Measurements from ENCODE around the gene CARNS1. TPM values are rescaled to one million over a fixed set of nuclear protein-coding genes. Genes with fewer than 3 reads are reported as not detected.

The CARNS1 gene
- total and polyA plus RNA-seq, 11 donors: 0.89 to 33.6 (median 6.2) TPM

DNA sequence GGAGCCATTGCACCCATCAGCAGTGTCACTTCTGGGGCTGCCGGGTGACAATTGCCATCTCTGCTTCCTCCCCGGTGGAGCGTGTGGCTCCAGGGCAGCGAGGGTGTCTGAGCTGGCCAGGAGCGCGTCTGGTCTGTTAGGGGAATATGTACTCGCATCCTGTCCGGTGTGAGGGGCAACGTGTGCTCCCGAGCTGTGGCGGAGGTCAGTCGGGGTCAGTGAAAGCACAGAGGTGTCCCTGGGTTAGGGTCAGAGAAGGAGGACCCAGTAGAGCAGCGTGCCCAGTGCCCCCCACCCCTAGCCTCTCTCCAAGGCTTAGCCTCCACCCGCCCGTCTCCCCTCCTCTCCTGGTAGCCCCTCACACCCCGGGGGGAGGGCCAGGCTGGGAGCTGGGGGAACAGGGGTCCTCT is 43.6 kb upstream of the CARNS1 start:
- peaks cover 0 to 6% (median 0%) of the 10 kb centered on the region in 9 donors for H3K27me3 ChIP-seq
- peak overlapping the region in 11 of 12 donors; percentile 52 to 97 (median 87) for H3K27ac ChIP-seq
- WGBS, 4 donors: 14 to 21% (median 18%) methylated on average over 16 of the region's 16 CpGs
- no peak for ATAC-seq
- intact Hi-C loops (cut with DNase I): loop anchor here in 1 of 10 donors (2.0 kb wide), 1 partner anchor 15 kb away; no protein-coding TSS in a partner anchor
- TF ChIP-seq POLR2A (IDR thresholded peaks at IDR 0.05): no peak
- TF ChIP-seq, protein P1, sequence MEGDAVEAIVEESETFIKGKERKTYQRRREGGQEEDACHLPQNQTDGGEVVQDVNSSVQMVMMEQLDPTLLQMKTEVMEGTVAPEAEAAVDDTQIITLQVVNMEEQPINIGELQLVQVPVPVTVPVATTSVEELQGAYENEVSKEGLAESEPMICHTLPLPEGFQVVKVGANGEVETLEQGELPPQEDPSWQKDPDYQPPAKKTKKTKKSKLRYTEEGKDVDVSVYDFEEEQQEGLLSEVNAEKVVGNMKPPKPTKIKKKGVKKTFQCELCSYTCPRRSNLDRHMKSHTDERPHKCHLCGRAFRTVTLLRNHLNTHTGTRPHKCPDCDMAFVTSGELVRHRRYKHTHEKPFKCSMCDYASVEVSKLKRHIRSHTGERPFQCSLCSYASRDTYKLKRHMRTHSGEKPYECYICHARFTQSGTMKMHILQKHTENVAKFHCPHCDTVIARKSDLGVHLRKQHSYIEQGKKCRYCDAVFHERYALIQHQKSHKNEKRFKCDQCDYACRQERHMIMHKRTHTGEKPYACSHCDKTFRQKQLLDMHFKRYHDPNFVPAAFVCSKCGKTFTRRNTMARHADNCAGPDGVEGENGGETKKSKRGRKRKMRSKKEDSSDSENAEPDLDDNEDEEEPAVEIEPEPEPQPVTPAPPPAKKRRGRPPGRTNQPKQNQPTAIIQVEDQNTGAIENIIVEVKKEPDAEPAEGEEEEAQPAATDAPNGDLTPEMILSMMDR (IDR thresholded peaks at IDR 0.05): no peak
- peaks cover 0 to 71% (median 34%) of the 10 kb centered on the region in 12 donors for H3K4me1 ChIP-seq
- no peak for DNase-seq
- no peaks in the 10 kb centered on the region for H3K9me3 ChIP-seq
- H3K4me3 ChIP-seq: peak overlapping the region; percentile 57 to 88 (median 78)
- H3K36me3 ChIP-seq: no peaks in the 10 kb centered on the region

DNA sequence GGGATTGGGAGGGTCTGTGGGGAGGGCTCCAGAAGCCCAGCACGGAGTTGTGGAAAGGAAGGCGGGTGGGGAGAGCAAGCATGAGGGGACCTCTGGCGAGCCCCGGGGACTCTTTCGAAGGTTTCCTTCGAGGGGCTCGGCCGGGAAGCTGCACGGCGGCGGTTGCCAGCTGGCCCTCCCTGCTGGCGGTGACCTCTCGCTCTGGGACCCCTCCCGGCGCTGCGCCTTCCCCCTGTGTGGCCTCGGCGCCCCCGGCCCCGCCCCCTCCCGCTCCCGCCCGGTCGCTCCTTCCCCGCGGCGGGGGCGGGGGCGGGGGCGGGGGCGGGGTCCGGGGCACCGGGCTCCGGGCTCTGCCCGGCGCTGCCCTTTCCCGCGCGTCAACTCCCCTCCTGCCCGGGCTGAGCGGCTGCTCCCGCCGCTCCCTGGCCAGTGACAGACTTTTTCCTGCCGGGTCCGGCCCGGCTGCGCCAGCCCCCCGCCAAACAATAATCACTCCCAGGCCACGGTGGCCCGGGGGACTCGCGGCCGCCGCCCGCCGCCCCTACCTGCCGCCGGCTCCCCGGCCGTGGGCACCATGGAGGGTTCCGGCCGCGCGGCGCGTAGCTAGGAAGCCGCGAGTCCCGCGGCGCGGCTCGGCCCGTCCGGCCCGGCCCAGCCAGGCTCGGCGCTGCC is 43.0 kb upstream of the CARNS1 start:
- Histone ChIP-seq H3K4me3 (peak overlapping the region; percentile 57 to 88 (median 78)), H3K27ac (peak overlapping the region; percentile 61 to 97 (median 88)), H3K4me1 (peaks cover 0 to 65% (median 28%) of the 10 kb centered on the region in 12 donors), H3K36me3 (no peaks in the 10 kb centered on the region), H3K9me3 (no peaks in the 10 kb centered on the region), H3K27me3 (peaks cover 0 to 6% (median 0%) of the 10 kb centered on the region in 9 donors)
- peak in 1 of 4 donors; percentile 2 for ATAC-seq
- intact Hi-C loops (cut with DNase I): loop anchor here in 1 of 10 donors (2.0 kb wide), 1 partner anchor 16 kb away; no protein-coding TSS in a partner anchor
- TF ChIP-seq, protein P1 (IDR thresholded peaks at IDR 0.05): no peak
- no peak for TF ChIP-seq POLR2A (IDR thresholded peaks at IDR 0.05)
- peak in 1 of 5 donors; percentile 57 for DNase-seq
- WGBS, 4 donors: 1% methylated on average over 35 to 78 of the region's 78 CpGs; no CpG with 5 or more reads in 1 of the 4 donors

DNA sequence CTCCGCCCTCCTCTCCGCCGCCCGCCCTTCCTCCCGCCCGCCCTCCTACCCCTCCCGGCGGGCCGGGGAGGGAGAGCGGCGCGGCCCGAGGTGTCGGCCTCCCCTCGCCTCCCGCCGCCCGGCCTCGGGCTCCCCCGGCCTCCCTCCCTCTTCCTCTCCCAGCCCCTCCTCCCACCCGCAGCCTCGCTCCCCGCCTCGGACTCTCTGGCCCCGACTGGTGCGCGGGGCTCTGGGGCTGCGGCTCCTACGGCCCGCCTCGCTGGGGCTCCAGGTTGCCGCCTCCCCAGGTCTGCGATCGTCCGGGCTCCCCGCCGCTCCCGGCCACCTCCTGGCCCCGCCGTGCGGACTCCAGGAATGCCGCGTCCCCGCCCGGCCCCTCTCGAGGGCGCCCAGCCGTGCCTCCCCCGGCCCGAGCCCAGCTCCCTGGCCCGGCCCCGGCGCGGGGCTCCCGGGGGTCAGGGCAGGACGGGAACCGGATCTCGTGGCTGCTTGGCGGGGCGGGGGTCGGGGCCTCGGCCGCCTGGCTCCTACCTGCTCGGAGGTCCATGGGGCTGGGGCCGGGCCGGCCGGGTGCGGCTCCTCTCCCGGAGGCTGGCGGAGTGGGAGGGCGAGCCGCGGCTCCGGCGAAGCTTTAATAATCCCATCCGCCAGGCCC is 42.4 kb upstream of the CARNS1 start, which contains the start of gene CLCF1:
Gene CLCF1, minus strand, starts transcription at position 606 of the 655 bp plus-strand sequence. Its CDS starts 59 bp downstream, at position 547.
- H3K4me1 ChIP-seq: peaks cover 0 to 59% (median 23%) of the 10 kb centered on the region in 12 donors
- TF ChIP-seq POLR2A (IDR thresholded peaks at IDR 0.05): peak in 1 of 2 donors; percentile 15
- TF ChIP-seq, protein P1 (IDR thresholded peaks at IDR 0.05): no peak
- H3K9me3 ChIP-seq: no peaks in the 10 kb centered on the region
- H3K27ac ChIP-seq: peak within 1 kb of the TSS; percentile 81 to 97 (median 88)
- WGBS, 4 donors: 0 to 1% (median 1%) methylated on average over 27 to 75 of the region's 76 CpGs
- no peaks in the 10 kb centered on the region for H3K36me3 ChIP-seq
- DNase-seq (peak; percentile 73 to 88 (median 76)), ATAC-seq (peak in 3 of 4 donors; percentile 51 to 68 (median 65))
- H3K27me3 ChIP-seq: peaks cover 0 to 6% (median 0%) of the 10 kb centered on the region in 9 donors
- intact Hi-C loops (cut with DNase I): loop anchor here in 1 of 10 donors (2.0 kb wide), 1 partner anchor 16 kb away; no protein-coding TSS in a partner anchor
- peak within 1 kb of the TSS; percentile 57 to 88 (median 78) for H3K4me3 ChIP-seq
